D721Med (cell line): Measurements from ENCODE around the gene FGF11.
"Not testable (repeated sequence)": the region's sequence is repeated elsewhere in the genome, so short reads cannot be mapped to it uniquely, and the experiment has no call there.

Experiments used
- DNase-seq: peaks from one replicate; pipeline ENCODE4 v3.0.0; 2011; ENCODE audit warnings: low spot score; ENCODE audit not compliant: insufficient read length
- FAIRE-seq: peaks from 2 replicates; lab custom pipeline; 2011; peaks lifted over from hg19 to GRCh38; lab: Jason Lieb, UNC
- CTCF ChIP-seq: IDR thresholded peaks from 2 replicates; pipeline ENCODE4 v1.5.1; 2012; ENCODE audit warnings: mild to moderate bottlenecking, control low read depth; ENCODE audit not compliant: insufficient read depth; ENCODE audit errors: missing control alignments

Gene FGF11

DNA sequence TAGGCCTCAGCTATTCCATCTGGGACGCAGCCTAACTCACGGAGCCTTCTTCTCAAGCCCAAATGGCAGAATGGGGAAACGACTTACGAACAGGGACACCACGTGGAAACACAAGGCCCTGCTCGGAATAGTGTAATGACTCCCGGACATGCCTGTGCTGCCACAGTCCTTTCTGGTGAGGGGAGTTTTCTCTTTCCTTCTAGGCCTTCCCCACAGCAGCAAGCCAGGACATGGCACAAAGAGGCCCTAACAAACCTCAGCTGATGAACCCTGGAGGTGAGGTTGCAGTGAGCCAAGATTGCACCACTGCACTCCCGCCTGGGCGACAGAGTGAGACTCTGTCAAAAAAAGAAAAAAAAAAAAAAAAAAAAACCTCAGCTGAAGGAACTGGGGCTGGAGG is 24.8 kb downstream of the FGF11 start:
- DNase-seq (no peak), FAIRE-seq (no peak)
- TF ChIP-seq CTCF, result no peak

DNA sequence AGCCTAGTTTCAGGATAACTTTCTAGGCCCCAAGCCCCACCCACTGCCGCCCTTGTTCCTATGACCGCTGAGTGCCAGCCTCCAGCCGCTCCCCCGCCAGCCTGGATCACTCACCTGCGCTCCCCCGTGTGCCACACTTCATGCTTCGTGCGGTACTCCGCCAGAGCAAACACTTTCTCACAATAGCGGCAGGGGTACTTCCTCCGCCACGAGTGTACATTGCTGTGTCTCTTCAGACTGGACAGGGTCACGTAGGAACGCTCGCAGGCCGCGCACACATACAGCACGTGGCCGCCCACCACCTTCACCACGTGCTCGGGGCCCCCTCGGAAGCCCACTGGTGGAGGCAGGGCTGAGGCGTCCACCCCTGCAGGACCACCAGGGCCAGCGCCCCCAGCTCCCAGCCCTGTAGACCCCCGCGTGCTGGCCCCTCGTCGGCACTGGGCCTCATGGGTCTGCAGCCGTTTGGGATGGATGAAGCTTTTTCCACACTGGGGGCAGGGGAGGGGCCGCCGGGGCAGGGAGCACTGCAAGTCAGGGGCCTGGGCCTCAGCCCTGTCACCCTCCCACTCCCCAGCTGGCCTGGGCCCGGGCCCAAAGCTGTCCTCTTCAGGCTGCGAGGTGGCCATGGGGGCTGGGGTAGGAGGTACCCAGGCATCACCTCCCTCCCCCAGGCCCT is 26.4 kb downstream of the FGF11 start:
- FAIRE-seq, result no peak
- DNase-seq, result no peak
- TF ChIP-seq CTCF, result no peak

DNA sequence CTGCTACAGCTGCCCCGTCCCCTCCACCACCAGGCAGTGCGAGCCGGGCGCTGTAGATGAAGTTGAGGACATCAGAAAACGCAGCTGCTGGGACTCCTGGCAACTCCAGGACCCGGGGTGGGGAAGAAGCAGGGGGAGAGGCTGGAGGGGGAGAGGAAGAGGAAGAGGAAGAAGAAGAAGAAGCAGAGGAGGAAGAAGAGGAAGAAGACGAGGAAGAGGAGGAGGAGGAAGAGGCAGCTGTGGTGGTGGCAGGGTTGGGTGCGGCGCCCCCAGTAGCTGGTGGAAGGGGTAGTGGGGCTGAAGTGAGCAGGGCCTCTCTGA is 27.0 kb downstream of the FGF11 start:
- DNase-seq, result no peak
- no peak for FAIRE-seq
- no peak for TF ChIP-seq CTCF

DNA sequence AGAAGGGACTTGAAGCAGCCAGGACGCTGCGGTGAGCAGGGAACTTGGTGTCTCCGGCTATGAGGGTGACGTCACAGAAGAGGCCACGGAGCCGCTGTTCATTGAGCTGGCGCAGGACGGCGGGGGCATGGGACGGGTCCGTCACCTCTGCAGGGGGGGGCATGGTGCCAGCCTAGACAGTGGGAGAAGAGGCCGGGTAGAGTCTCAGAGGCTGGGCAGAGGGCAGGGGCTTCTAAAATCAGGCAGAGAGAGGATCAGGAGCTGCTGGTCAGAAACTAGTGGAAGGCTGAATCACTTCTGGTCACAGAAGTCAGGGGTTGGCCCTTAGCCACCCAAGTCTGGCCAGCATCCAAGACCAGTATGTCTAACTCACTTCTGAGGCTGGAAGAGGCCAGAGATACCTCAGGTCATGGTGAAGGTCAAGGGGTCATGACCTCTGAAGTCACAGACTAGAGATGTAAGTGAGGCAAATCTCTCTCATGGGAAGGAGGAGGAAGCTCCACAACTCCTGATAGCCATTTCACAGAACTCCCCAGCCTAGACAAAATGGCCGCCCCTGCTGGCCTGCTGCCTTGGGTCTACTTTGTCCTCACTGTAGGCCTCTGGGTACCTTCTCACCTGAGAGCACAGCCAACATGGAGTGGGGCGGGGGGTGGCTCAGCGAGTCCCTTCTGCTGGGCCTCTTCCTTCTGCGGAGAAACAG is 27.5 kb downstream of the FGF11 start:
- DNase-seq (no peak), FAIRE-seq (no peak)
- TF ChIP-seq CTCF, result no peak

DNA sequence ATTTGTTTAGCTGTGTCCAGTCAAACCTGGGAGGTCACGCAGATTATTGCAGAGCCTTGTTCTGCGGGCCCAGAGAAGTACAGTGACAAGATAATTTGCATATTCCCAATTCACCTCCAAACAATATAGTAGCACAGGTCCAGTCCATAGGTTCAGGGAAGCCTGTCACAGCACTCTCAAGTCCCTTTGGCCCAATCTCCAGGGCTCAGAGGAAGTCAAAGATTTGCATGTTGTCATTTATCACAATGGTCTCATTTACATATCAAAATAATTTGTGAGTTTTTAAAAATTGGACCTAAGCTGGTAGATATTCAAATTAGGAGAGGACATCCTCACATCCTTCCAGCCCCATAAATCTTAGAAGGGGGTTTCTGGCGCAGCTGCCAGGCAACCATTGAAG is 28.2 kb downstream of the FGF11 start:
- no peak for FAIRE-seq
- DNase-seq, result no peak
- no peak for TF ChIP-seq CTCF

GRCh38 chr17:7468290-7468689 is 29.0 kb downstream of the FGF11 start:
- FAIRE-seq, result no peak
- no peak for DNase-seq
- TF ChIP-seq CTCF, result no peak

- FAIRE-seq (no peak), DNase-seq (no peak)
- TF ChIP-seq CTCF, result no peak
These were observed 29.6 kb downstream of the FGF11 start for GRCh38 chr17:7468804-7469389.

- not testable (repeated sequence) for DNase-seq, FAIRE-seq
These were observed 30.5 kb downstream of the FGF11 start for GRCh38 chr17:7469843-7470242.

GRCh38 chr17:7470457-7470973 is 31.2 kb downstream of the FGF11 start:
- not testable (repeated sequence) for DNase-seq, FAIRE-seq
